HG02763 (cell line): ENCODE data around the gene BAIAP2.

Source experiments
- ATAC-seq: cut with Tn5 transposase; IDR thresholded peaks from one replicate; pipeline ENCODE4 v1.9.1; 2021; ENCODE audit warnings: mild to moderate bottlenecking, moderate library complexity; ENCODE audit not compliant: unreplicated experiment

The BAIAP2 gene

GRCh38 chr17:81050645-81051625 lies 16.0 kb downstream of the BAIAP2 start:
- ATAC-seq, result no peak

- no peak for ATAC-seq
These were observed 17.4 kb downstream of the BAIAP2 start for GRCh38 chr17:81052199-81052997.

GRCh38 chr17:81053041-81053970 lies 18.4 kb downstream of the BAIAP2 start:
- no peak for ATAC-seq

- no peak for ATAC-seq
These were observed 19.4 kb downstream of the BAIAP2 start for GRCh38 chr17:81054308-81054707.

GRCh38 chr17:81054881-81055370 lies 20.0 kb downstream of the BAIAP2 start:
- ATAC-seq, result no peak

- ATAC-seq, result no peak
These were observed 21.4 kb downstream of the BAIAP2 start for GRCh38 chr17:81056312-81056711.

- no peak for ATAC-seq
These were observed 22.3 kb downstream of the BAIAP2 start for GRCh38 chr17:81057079-81057730.

- ATAC-seq, result no peak
These were observed 22.8 kb downstream of the BAIAP2 start for GRCh38 chr17:81057777-81058176.

- no peak for ATAC-seq
These were observed 23.4 kb downstream of the BAIAP2 start for GRCh38 chr17:81058263-81058871.

GRCh38 chr17:81059026-81059425 lies 24.1 kb downstream of the BAIAP2 start:
- no peak for ATAC-seq

- no peak for ATAC-seq
These were observed 25.5 kb downstream of the BAIAP2 start for GRCh38 chr17:81060416-81060815.

GRCh38 chr17:81061027-81061735 lies 26.2 kb downstream of the BAIAP2 start:
- ATAC-seq, result no peak

GRCh38 chr17:81062014-81062780 lies 27.2 kb downstream of the BAIAP2 start:
- ATAC-seq, result no peak

GRCh38 chr17:81063106-81064093 lies 28.4 kb downstream of the BAIAP2 start:
- ATAC-seq, result no peak

- ATAC-seq, result no peak
These were observed 29.9 kb downstream of the BAIAP2 start for GRCh38 chr17:81064678-81065475.

- no peak for ATAC-seq
These were observed 30.5 kb downstream of the BAIAP2 start for GRCh38 chr17:81065500-81065899.
